Uterus (tissue), 4 donors: ENCODE data around the gene BIK. TPM values are rescaled to one million over a fixed set of nuclear protein-coding genes. Genes with fewer than 3 reads are reported as not detected.

Experiments
- DNase-seq, 2 donors: peaks; one replicate each; pipeline ENCODE4 v3.0.0-alpha.2; 2019 to 2020
- H3K27ac ChIP-seq, 2 donors: fragments of 200-600 bp; sonication (generic); 1 replicate in 1 of 2; 2 replicates in 1 of 2; pipeline ENCODE4 v1.5.1; 2016 to 2018
- H3K27me3 ChIP-seq, 2 donors: fragments of 200-600 bp; sonication (generic); one replicate each; pipeline ENCODE4 v1.5.1; 2018 to 2019; ENCODE audit warnings: control low read depth in 1 of 2
- H3K36me3 ChIP-seq, 2 donors: fragments of 200-600 bp; sonication (generic); one replicate each; pipeline ENCODE4 v1.5.1; 2019; ENCODE audit warnings: control low read depth in 1 of 2
- H3K4me1 ChIP-seq, 2 donors: fragments of 200-600 bp; sonication (generic); one replicate each; pipeline ENCODE4 v1.5.1; 2018 to 2019; ENCODE audit warnings: control low read depth in 1 of 2
- H3K4me3 ChIP-seq, 2 donors: fragments of 200-600 bp; sonication (generic); 1 replicate in 1 of 2; 2 replicates in 1 of 2; pipeline ENCODE4 v1.5.1; 2018 to 2019; ENCODE audit warnings: mild to moderate bottlenecking in 1 of 2
- H3K9me3 ChIP-seq, 2 donors: fragments of 200-600 bp; sonication (generic); one replicate each; pipeline ENCODE4 v1.5.1; 2019; ENCODE audit warnings: control low read depth in 1 of 2
- CTCF ChIP-seq, 4 experiments: fragments of 200-600 bp in 2 of 4; fragments of 450-650 bp in 2 of 4; sonication (generic) in 2 of 4; IDR thresholded peaks; one replicate each; pipeline ENCODE4 v1.5.1; 2016 to 2019; ENCODE audit warnings: antibody characterized with exemption in 4 of 4, mild to moderate bottlenecking in 2 of 4, moderate library complexity in 1 of 4
- POLR2A ChIP-seq, 2 donors: fragments of 450-650 bp; IDR thresholded peaks; one replicate each; pipeline ENCODE4 v1.6.1; 2016; ENCODE audit warnings: antibody characterized with exemption in 2 of 2, mild to moderate bottlenecking in 1 of 2, moderate library complexity in 1 of 2
- intact Hi-C: fragments of 100-400 bp; cut with DNase I; formaldehyde crosslinking; loops from one replicate; pipeline ENCODE4 v1.15.1; 2023; ENCODE audit warnings: low total_unique reads
- total RNA-seq, 4 donors: library from RNA; depleted of rRNA in 3 of 4; stranded (reverse); fragments of >200 nt in 3 of 4; gene quantifications; one replicate each; pipeline versions ENCODE4 v1.1.0 to v1.2.4, GENCODE V29; 2014 to 2023
- donor health status: DM: yes; HTN: yes; CAD: no.

BIK gene
- total RNA-seq, 4 donors from 2014 or later = 0.49 to 0.77 (median 0.76) TPM; not detected in 1

- Histone ChIP-seq H3K27me3 (peaks cover 0 to 9% of the 10 kb centered on the region in 2 donors), H3K4me1 (peaks cover 0 to 9% of the 10 kb centered on the region in 2 donors), H3K9me3 (no peaks in the 10 kb centered on the region), H3K36me3 (no peaks in the 10 kb centered on the region), H3K4me3 (no peak overlapping the region), H3K27ac (no peak overlapping the region)
- intact Hi-C loops = no loop called here
- DNase-seq = no peak
- TF ChIP-seq POLR2A (IDR thresholded peaks at IDR 0.05) = no peak
- TF ChIP-seq CTCF (IDR thresholded peaks at IDR 0.05) = no peak
Measured at GRCh38 chr22:43106302-43106701, 4.2 kb upstream of the BIK start.

GRCh38 chr22:43109511-43109910, 1.0 kb upstream of the BIK start:
- Histone ChIP-seq H3K9me3 (no peaks in the 10 kb centered on the region), H3K27me3 (peaks cover 8 to 14% of the 10 kb centered on the region in 2 donors), H3K36me3 (no peaks in the 10 kb centered on the region), H3K4me3 (no peak overlapping the region), H3K27ac (no peak overlapping the region), H3K4me1 (peaks cover 0 to 12% of the 10 kb centered on the region in 2 donors)
- no peak for DNase-seq
- intact Hi-C loops = no loop called here
- TF ChIP-seq CTCF (IDR thresholded peaks at IDR 0.05) (no peak), POLR2A (IDR thresholded peaks at IDR 0.05) (no peak)

- DNase-seq = no peak
- Histone ChIP-seq H3K9me3 (no peaks in the 10 kb centered on the region), H3K36me3 (no peaks in the 10 kb centered on the region), H3K27me3 (peaks cover 8 to 14% of the 10 kb centered on the region in 2 donors), H3K4me3 (no peak overlapping the region), H3K27ac (no peak overlapping the region), H3K4me1 (peaks cover 0 to 12% of the 10 kb centered on the region in 2 donors)
- intact Hi-C loops = loop anchor here (5.0 kb wide), 1 partner anchor 1432 kb away; no protein-coding TSS in a partner anchor
- TF ChIP-seq POLR2A (IDR thresholded peaks at IDR 0.05) (no peak), CTCF (IDR thresholded peaks at IDR 0.05) (no peak)
Measured at GRCh38 chr22:43109921-43110443, 568 bp upstream of the BIK start.

GRCh38 chr22:43110927-43111623, 525 bp downstream of the BIK start:
- H3K9me3 ChIP-seq = no peaks in the 10 kb centered on the region
- TF ChIP-seq POLR2A (IDR thresholded peaks at IDR 0.05) (no peak), CTCF (IDR thresholded peaks at IDR 0.05) (no peak)
- peak overlapping the region; percentile 3 to 28 for H3K4me3 ChIP-seq
- DNase-seq = no peak
- no peaks in the 10 kb centered on the region for H3K36me3 ChIP-seq
- H3K27me3 ChIP-seq = peaks cover 8 to 14% of the 10 kb centered on the region in 2 donors
- peaks cover 0 to 12% of the 10 kb centered on the region in 2 donors for H3K4me1 ChIP-seq
- intact Hi-C loops = loop anchor here (5.0 kb wide), 1 partner anchor 1431 kb away; no protein-coding TSS in a partner anchor
- no peak overlapping the region for H3K27ac ChIP-seq

GRCh38 chr22:43113526-43114251, 3.1 kb downstream of the BIK start:
- Histone ChIP-seq H3K4me1 (peaks cover 0 to 12% of the 10 kb centered on the region in 2 donors), H3K36me3 (no peaks in the 10 kb centered on the region), H3K27ac (no peak overlapping the region), H3K27me3 (peaks cover 8 to 14% of the 10 kb centered on the region in 2 donors), H3K9me3 (no peaks in the 10 kb centered on the region), H3K4me3 (no peak overlapping the region)
- no peak for TF ChIP-seq POLR2A (IDR thresholded peaks at IDR 0.05)
- intact Hi-C loops = loop anchor here (5.0 kb wide), 1 partner anchor 1429 kb away; no protein-coding TSS in a partner anchor
- no peak for DNase-seq
